ENCODE data around the gene ELK1.

Gene ELK1

DNA sequence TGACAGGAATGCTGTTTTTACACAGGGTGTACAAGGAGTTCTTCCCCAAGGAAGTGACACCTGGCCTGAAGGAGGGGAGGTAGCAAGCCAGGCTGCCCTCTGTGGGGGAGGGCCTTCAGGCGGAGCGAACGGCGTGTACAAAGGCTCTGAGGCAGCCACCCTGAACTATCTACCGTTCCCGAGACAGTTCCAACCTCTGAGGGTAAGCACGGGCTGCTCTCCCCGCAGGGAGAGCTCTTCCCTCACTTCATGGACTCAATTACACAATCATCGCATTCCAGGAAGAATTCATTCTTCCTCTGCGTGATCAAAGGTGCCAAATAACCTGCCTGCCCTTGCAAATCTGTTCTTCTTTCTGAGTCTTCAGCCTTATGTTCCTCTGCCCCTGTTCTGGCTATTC is 4.8 kb downstream of the ELK1 start:
- TF ChIP-seq, protein P1, sequence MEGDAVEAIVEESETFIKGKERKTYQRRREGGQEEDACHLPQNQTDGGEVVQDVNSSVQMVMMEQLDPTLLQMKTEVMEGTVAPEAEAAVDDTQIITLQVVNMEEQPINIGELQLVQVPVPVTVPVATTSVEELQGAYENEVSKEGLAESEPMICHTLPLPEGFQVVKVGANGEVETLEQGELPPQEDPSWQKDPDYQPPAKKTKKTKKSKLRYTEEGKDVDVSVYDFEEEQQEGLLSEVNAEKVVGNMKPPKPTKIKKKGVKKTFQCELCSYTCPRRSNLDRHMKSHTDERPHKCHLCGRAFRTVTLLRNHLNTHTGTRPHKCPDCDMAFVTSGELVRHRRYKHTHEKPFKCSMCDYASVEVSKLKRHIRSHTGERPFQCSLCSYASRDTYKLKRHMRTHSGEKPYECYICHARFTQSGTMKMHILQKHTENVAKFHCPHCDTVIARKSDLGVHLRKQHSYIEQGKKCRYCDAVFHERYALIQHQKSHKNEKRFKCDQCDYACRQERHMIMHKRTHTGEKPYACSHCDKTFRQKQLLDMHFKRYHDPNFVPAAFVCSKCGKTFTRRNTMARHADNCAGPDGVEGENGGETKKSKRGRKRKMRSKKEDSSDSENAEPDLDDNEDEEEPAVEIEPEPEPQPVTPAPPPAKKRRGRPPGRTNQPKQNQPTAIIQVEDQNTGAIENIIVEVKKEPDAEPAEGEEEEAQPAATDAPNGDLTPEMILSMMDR (IDR thresholded peaks at IDR 0.05; ENCODE audit: poor library complexity, severe bottlenecking) = no peak
- H3K4me3 ChIP-seq (ENCODE audit: severe bottlenecking) = no peak overlapping the region
- no peak for ATAC-seq (ENCODE audit: low read depth)
- H3K27ac ChIP-seq (ENCODE audit: poor library complexity, severe bottlenecking) = no peak overlapping the region
- DNase-seq (ENCODE audit: low spot score) = no peak
- no peaks in the 10 kb centered on the region for H3K9me3 ChIP-seq (ENCODE audit: severe bottlenecking)
- H3K36me3 ChIP-seq (ENCODE audit: low read depth) = peaks cover 20% of the 10 kb centered on the region
- H3K27me3 ChIP-seq (ENCODE audit: insufficient read depth, poor library complexity, severe bottlenecking) = no peaks in the 10 kb centered on the region
- H3K4me1 ChIP-seq (ENCODE audit: insufficient read depth, poor library complexity, severe bottlenecking) = peaks cover 4% of the 10 kb centered on the region

DNA sequence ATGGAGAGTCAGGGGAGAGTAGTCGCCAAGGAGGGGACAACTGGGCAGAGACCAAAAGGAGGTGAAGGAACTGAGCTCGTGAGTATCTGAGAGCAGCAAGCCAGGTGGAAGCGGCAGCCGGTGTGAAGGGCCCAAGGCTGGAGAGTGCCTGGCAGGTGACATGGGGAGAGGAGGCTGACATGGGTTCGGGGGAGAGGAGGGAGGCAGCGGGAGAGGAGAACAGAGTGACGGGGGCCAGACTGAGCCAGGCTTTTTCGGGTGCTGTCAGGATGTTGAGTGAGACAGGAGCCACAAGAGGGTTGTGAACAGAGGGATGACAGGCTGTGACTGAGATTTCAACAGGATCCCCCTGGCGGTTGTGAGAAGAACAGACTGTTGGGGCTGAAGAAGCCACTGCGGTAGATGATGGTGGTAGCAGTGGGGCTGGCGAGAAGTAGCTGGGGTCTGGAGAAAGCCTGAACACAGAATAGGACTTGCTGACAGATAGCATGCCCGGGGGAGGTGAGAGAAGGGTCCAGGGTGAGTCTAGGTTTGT is 5.7 kb downstream of the ELK1 start:
- Histone ChIP-seq H3K4me3 (ENCODE audit: severe bottlenecking) (no peak overlapping the region), H3K27ac (ENCODE audit: poor library complexity, severe bottlenecking) (no peak overlapping the region), H3K27me3 (ENCODE audit: insufficient read depth, poor library complexity, severe bottlenecking) (no peaks in the 10 kb centered on the region), H3K36me3 (ENCODE audit: low read depth) (peaks cover 29% of the 10 kb centered on the region), H3K4me1 (ENCODE audit: insufficient read depth, poor library complexity, severe bottlenecking) (peaks cover 4% of the 10 kb centered on the region), H3K9me3 (ENCODE audit: severe bottlenecking) (no peaks in the 10 kb centered on the region)
- DNase-seq (ENCODE audit: low spot score) (no peak), ATAC-seq (ENCODE audit: low read depth) (no peak)
- TF ChIP-seq, protein P1 (IDR thresholded peaks at IDR 0.05; ENCODE audit: poor library complexity, severe bottlenecking) = no peak

DNA sequence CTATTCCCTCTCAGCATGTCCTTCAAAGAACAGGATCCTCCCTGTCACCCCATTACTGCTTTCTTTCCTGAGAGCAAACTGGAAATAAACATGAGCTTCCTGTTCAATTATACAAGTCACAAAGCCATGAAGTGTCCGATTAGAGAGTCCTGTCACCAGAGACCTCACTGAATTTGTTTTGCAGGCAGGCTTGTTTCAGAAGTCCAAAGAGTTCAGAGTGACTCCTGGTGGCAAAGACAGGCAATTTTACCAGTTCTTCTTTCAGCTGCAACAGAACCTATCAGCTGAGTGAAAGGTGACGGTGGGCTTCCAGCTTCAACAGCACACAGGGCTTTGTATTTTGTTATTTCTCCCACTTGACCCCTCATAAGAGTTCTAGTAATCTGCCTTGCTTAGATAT is 6.4 kb downstream of the ELK1 start:
- no peak overlapping the region for H3K4me3 ChIP-seq (ENCODE audit: severe bottlenecking)
- peaks cover 31% of the 10 kb centered on the region for H3K36me3 ChIP-seq (ENCODE audit: low read depth)
- ATAC-seq (ENCODE audit: low read depth) (no peak), DNase-seq (ENCODE audit: low spot score) (no peak)
- H3K27ac ChIP-seq (ENCODE audit: poor library complexity, severe bottlenecking) = no peak overlapping the region
- no peaks in the 10 kb centered on the region for H3K9me3 ChIP-seq (ENCODE audit: severe bottlenecking)
- no peaks in the 10 kb centered on the region for H3K27me3 ChIP-seq (ENCODE audit: insufficient read depth, poor library complexity, severe bottlenecking)
- peaks cover 4% of the 10 kb centered on the region for H3K4me1 ChIP-seq (ENCODE audit: insufficient read depth, poor library complexity, severe bottlenecking)
- TF ChIP-seq, protein P1 (IDR thresholded peaks at IDR 0.05; ENCODE audit: poor library complexity, severe bottlenecking) = no peak

DNA sequence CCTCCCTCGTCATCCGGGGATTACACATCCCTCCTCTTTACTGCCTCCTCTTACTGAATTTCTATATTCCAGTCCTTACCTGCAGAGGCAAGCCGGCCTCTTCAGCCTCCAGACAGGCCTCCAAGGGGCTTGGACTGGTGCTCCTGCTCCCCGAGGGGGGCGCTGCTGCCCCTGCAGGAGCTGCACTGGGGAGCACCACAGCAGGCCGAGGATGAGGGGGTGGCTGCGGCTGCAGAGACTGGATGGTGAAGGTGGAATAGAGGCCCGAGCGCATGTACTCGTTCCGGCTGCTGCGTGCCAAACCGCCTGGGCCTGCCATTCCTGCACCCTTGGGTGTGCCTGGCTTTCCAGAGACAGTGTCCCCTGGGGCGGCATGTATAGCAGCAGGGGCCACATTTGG is 11.5 kb downstream of the ELK1 start:
- H3K27ac ChIP-seq (ENCODE audit: poor library complexity, severe bottlenecking) = no peak overlapping the region
- TF ChIP-seq, protein P1 (IDR thresholded peaks at IDR 0.05; ENCODE audit: poor library complexity, severe bottlenecking) = no peak
- H3K4me3 ChIP-seq (ENCODE audit: severe bottlenecking) = no peak overlapping the region
- ATAC-seq (ENCODE audit: low read depth) = no peak
- H3K4me1 ChIP-seq (ENCODE audit: insufficient read depth, poor library complexity, severe bottlenecking) = no peaks in the 10 kb centered on the region
- no peaks in the 10 kb centered on the region for H3K27me3 ChIP-seq (ENCODE audit: insufficient read depth, poor library complexity, severe bottlenecking)
- H3K9me3 ChIP-seq (ENCODE audit: severe bottlenecking) = no peaks in the 10 kb centered on the region
- DNase-seq (ENCODE audit: low spot score) = no peak
- peaks cover 19% of the 10 kb centered on the region for H3K36me3 ChIP-seq (ENCODE audit: low read depth)

DNA sequence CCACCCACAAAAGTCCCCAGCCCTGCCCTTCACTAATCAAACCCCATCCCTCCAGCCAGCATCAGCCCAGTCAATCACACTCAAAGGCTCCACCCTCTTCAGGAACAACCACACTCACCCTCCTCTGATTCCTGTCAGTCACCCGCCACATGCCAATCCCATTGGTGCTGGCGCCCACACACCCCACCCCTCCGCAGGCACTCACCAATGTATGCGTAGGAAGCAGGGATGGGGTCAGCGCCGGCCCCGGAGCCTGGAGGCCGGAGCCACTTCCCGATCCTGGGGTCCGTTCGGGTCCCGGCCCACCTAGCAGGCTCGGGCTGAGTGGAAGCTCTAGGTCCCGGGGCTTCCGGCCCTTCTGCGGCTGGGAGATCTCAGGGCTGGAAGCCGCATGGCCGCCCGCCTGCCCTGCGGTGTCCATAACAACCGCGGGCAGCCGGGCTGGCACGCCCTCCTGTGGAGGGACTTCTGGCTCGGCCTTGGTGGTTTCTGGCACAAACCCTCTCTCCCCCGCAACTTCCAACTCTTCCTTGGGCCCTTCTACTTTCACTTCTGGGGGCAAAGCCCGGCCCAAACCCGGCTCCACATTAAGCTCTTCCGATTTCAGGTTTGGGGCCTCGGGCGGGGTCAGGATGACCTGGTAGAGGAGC is 12.7 kb downstream of the ELK1 start:
- Histone ChIP-seq H3K27me3 (ENCODE audit: insufficient read depth, poor library complexity, severe bottlenecking) (no peaks in the 10 kb centered on the region), H3K4me3 (ENCODE audit: severe bottlenecking) (no peak overlapping the region), H3K36me3 (ENCODE audit: low read depth) (peaks cover 18% of the 10 kb centered on the region), H3K9me3 (ENCODE audit: severe bottlenecking) (no peaks in the 10 kb centered on the region), H3K27ac (ENCODE audit: poor library complexity, severe bottlenecking) (no peak overlapping the region), H3K4me1 (ENCODE audit: insufficient read depth, poor library complexity, severe bottlenecking) (no peaks in the 10 kb centered on the region)
- TF ChIP-seq, protein P1 (IDR thresholded peaks at IDR 0.05; ENCODE audit: poor library complexity, severe bottlenecking) = no peak
- DNase-seq (ENCODE audit: low spot score) (no peak), ATAC-seq (ENCODE audit: low read depth) (0 out of 3 replicates have a peak, but pooled peaks have one; percentile 29)

Data from RWPE2 (cell line).